Brain microvascular endothelial cell (primary cell): Measurements from ENCODE around the gene OR14J1.

Experiments used
- DNase-seq: peaks from one replicate; pipeline ENCODE4 v3.0.0-alpha.2; 2020
- H3K27ac ChIP-seq: fragments of 250-450 bp; sonication (Bioruptor Pico); 2 replicates; pipeline ENCODE4 v1.5.1; 2020; ENCODE audit warnings: mild to moderate bottlenecking, moderate library complexity
- H3K27me3 ChIP-seq: fragments of 250-450 bp; sonication (Bioruptor Pico); replicated peaks from 2 replicates; pipeline ENCODE4 v1.5.1; 2020; ENCODE audit warnings: mild to moderate bottlenecking
- H3K36me3 ChIP-seq: fragments of 250-450 bp; sonication (Bioruptor Pico); replicated peaks from 2 replicates; pipeline ENCODE4 v1.5.1; 2020; ENCODE audit warnings: mild to moderate bottlenecking
- H3K4me3 ChIP-seq: 2 replicates; pipeline ENCODE4 v1.5.1; 2011; ENCODE audit warnings: low read depth, mild to moderate bottlenecking, control low read depth, low read length, moderate library complexity
- CTCF ChIP-seq: IDR thresholded peaks from 2 replicates; pipeline ENCODE4 v1.5.1; 2011; ENCODE audit warnings: low read depth, mild to moderate bottlenecking, moderate library complexity, low read length, control low read depth, inconsistent platforms; ENCODE audit errors: missing control alignments
- in situ Hi-C: cut with HindIII; loops from 2 replicates; pipeline ENCODE4 v1.10.0; 2017; ENCODE audit warnings: low sequenced_read_pairs, low pct_ligation_motif_present

The OR14J1 gene

GRCh38 chr6:29301316-29301715 is at the start of gene OR14J1:
OR14J1 (plus strand) TSS chr6:29301701; CDS start chr6:29306690, 4,989 bp downstream.
- Histone ChIP-seq H3K36me3 (no peaks in the 10 kb centered on the region), H3K4me3 (no peak within 1 kb of the TSS), H3K27ac (no peak within 1 kb of the TSS), H3K27me3 (no peaks in the 10 kb centered on the region)
- in situ Hi-C loops: no loop called here
- no peak for TF ChIP-seq CTCF
- no peak for DNase-seq

- no peak overlapping the region for H3K4me3 ChIP-seq
- TF ChIP-seq CTCF: no peak
- H3K36me3 ChIP-seq: no peaks in the 10 kb centered on the region
- H3K27me3 ChIP-seq: no peaks in the 10 kb centered on the region
- no peak for DNase-seq
- in situ Hi-C loops: no loop called here
- no peak overlapping the region for H3K27ac ChIP-seq
Measured at GRCh38 chr6:29251736-29252135, 49.8 kb upstream of the OR14J1 start.

- Histone ChIP-seq H3K27ac (no peak overlapping the region), H3K36me3 (no peaks in the 10 kb centered on the region), H3K27me3 (no peaks in the 10 kb centered on the region), H3K4me3 (no peak overlapping the region)
- DNase-seq: no peak
- TF ChIP-seq CTCF: no peak
- in situ Hi-C loops: no loop called here
Measured at GRCh38 chr6:29255530-29255929, 46.0 kb upstream of the OR14J1 start.

- no peak overlapping the region for H3K4me3 ChIP-seq
- H3K36me3 ChIP-seq: no peaks in the 10 kb centered on the region
- H3K27ac ChIP-seq: no peak overlapping the region
- no peaks in the 10 kb centered on the region for H3K27me3 ChIP-seq
- TF ChIP-seq CTCF: no peak
- in situ Hi-C loops: no loop called here
- DNase-seq: no peak
Measured at GRCh38 chr6:29259721-29260120, 41.8 kb upstream of the OR14J1 start.

- no peak overlapping the region for H3K27ac ChIP-seq
- no peak for TF ChIP-seq CTCF
- no peak for DNase-seq
- H3K27me3 ChIP-seq: no peaks in the 10 kb centered on the region
- no peak overlapping the region for H3K4me3 ChIP-seq
- H3K36me3 ChIP-seq: no peaks in the 10 kb centered on the region
- in situ Hi-C loops: no loop called here
Measured at GRCh38 chr6:29263001-29263400, 38.5 kb upstream of the OR14J1 start.

GRCh38 chr6:29294499-29294914 is 7.0 kb upstream of the OR14J1 start:
- no peak overlapping the region for H3K27ac ChIP-seq
- no peaks in the 10 kb centered on the region for H3K36me3 ChIP-seq
- in situ Hi-C loops: no loop called here
- no peak overlapping the region for H3K4me3 ChIP-seq
- no peaks in the 10 kb centered on the region for H3K27me3 ChIP-seq
- TF ChIP-seq CTCF: no peak
- DNase-seq: no peak
